H1 (cell line): ENCODE measurements around the gene ARHGAP26. TPM values are rescaled to one million over a fixed set of nuclear protein-coding genes. Genes with fewer than 3 reads are reported as not detected.

ENCODE experiments used
- CTCF ChIA-PET: fragments of 300-600 bp; sonication (Branson Sonifier 250); formaldehyde crosslinking; loops from one replicate; lab custom pipeline; 2021; ENCODE audit not compliant: partially characterized antibody; lab: Charles Lee
- POLR2A ChIA-PET: fragments of 300-600 bp; sonication (Branson Sonifier 250); formaldehyde crosslinking; loops from one replicate; lab custom pipeline; 2021; ENCODE audit warnings: inconsistent platforms; ENCODE audit not compliant: partially characterized antibody; lab: Charles Lee
- DNase-seq, 2 experiments: peaks; one replicate each; pipeline versions ENCODE4 v3.0.0 to v3.0.0-alpha.2; 2010 to 2022; ENCODE audit warnings: low spot score in 2 of 2, low read depth in 1 of 2, mixed read lengths in 1 of 2
- FAIRE-seq: peaks from 2 replicates; lab custom pipeline; 2011; peaks lifted over from hg19 to GRCh38; lab: Jason Lieb, UNC
- H2AFZ ChIP-seq: 2 replicates; pipeline ENCODE4 v1.8.1; 2012; ENCODE audit warnings: low read length, inconsistent platforms
- H2AK5ac ChIP-seq: 2 replicates; pipeline ENCODE4 v1.6.1; 2013; ENCODE audit warnings: low read depth, low read length
- H2BK120ac ChIP-seq: replicated peaks from 2 replicates; pipeline ENCODE3; 2013; ENCODE audit warnings: low read depth, low read length, inconsistent platforms
- H2BK12ac ChIP-seq: 2 replicates; pipeline ENCODE4 v1.6.1; 2013; ENCODE audit warnings: low read depth, low read length
- H2BK15ac ChIP-seq: 2 replicates; pipeline ENCODE4 v1.6.1; 2013; ENCODE audit warnings: low read length
- H2BK20ac ChIP-seq: 2 replicates; pipeline ENCODE4 v1.6.1; 2013; ENCODE audit warnings: low read length
- H2BK5ac ChIP-seq: 2 replicates; pipeline ENCODE4 v1.6.1; 2013; ENCODE audit warnings: low read depth, low read length
- H3K14ac ChIP-seq: 2 replicates; pipeline ENCODE4 v1.6.1; 2013; ENCODE audit warnings: inconsistent platforms; ENCODE audit not compliant: insufficient read length
- H3K18ac ChIP-seq: 2 replicates; pipeline ENCODE4 v1.6.1; 2013; ENCODE audit warnings: low read length; ENCODE audit errors: extremely low read depth
- H3K23ac ChIP-seq: 2 replicates; pipeline ENCODE4 v1.6.1; 2013; ENCODE audit warnings: inconsistent platforms; ENCODE audit not compliant: insufficient read length
- H3K23me2 ChIP-seq: 2 replicates; pipeline ENCODE4 v1.6.1; 2013; ENCODE audit warnings: low read depth, low read length
- H3K27ac ChIP-seq: 2 replicates; pipeline ENCODE4 v1.6.1; 2011; ENCODE audit warnings: low read depth, low read length, inconsistent platforms
- H3K27me3 ChIP-seq, 4 experiments: replicated peaks in 1 of 4; 1 replicate in 1 of 4; 2 replicates in 3 of 4; pipeline versions ENCODE4 v1.6.1 to v1.8.1; 2011 to 2013; ENCODE audit warnings: low read length in 3 of 4, mild to moderate bottlenecking in 3 of 4, inconsistent platforms in 2 of 4, mixed read lengths in 2 of 4, moderate library complexity in 1 of 4; ENCODE audit not compliant: control insufficient read depth in 3 of 4, insufficient read depth in 3 of 4; ENCODE audit errors: extremely low read depth in 1 of 4
- H3K36me3 ChIP-seq, 4 experiments: 2 replicates each; pipeline versions ENCODE4 v1.6.1 to v1.8.1; 2011 to 2013; ENCODE audit warnings: mild to moderate bottlenecking in 4 of 4, low read length in 3 of 4, moderate library complexity in 2 of 4, control low read depth in 1 of 4, inconsistent platforms in 1 of 4; ENCODE audit not compliant: insufficient read depth in 4 of 4, control insufficient read depth in 2 of 4
- H3K4ac ChIP-seq: replicated peaks from 2 replicates; pipeline ENCODE3; 2013; ENCODE audit warnings: low read length, low read depth, mixed read lengths, inconsistent platforms; ENCODE audit not compliant: insufficient read length
- H3K4me1 ChIP-seq, 4 experiments: replicated peaks in 1 of 4; 1 replicate in 1 of 4; 2 replicates in 3 of 4; pipeline versions ENCODE4 v1.6.1 to v1.8.1; 2011 to 2013; ENCODE audit warnings: low read length in 3 of 4, inconsistent platforms in 2 of 4, mixed read lengths in 1 of 4; ENCODE audit not compliant: insufficient read depth in 4 of 4, control insufficient read depth in 3 of 4
- H3K4me2 ChIP-seq, 2 experiments: 2 replicates each; pipeline versions ENCODE4 v1.6.1 to v1.8.1; 2011 to 2013; ENCODE audit warnings: low read depth in 2 of 2, low read length in 2 of 2, control low read depth in 1 of 2, inconsistent platforms in 1 of 2, mild to moderate bottlenecking in 1 of 2; ENCODE audit not compliant: insufficient read depth in 1 of 2
- H3K4me3 ChIP-seq, 4 experiments: fragments of 200-600, 300-600 bp in 1 of 4; sonication (generic), shearing (Covaris generic), sonication (Bioruptor Twin) in 1 of 4; 2 replicates each; pipeline versions ENCODE4 v1.5.1 to v1.8.1; 2011 to 2016; ENCODE audit warnings: low read length in 4 of 4, low read depth in 3 of 4, control low read depth in 2 of 4, inconsistent platforms in 2 of 4, mild to moderate bottlenecking in 2 of 4, mixed read lengths in 1 of 4, moderate library complexity in 1 of 4; ENCODE audit not compliant: insufficient read depth in 2 of 4; ENCODE audit errors: extremely low read depth in 1 of 4
- H3K56ac ChIP-seq: replicated peaks from 2 replicates; pipeline ENCODE3; 2013; ENCODE audit warnings: low read depth, mild to moderate bottlenecking, mixed read lengths, low read length, inconsistent platforms; ENCODE audit not compliant: insufficient read length
- H3K79me1 ChIP-seq: 2 replicates; pipeline ENCODE4 v1.6.1; 2013; ENCODE audit warnings: low read depth, low read length, control low read depth
- H3K79me2 ChIP-seq, 2 experiments: 2 replicates each; pipeline versions ENCODE4 v1.6.1 to v1.8.1; 2012 to 2013; ENCODE audit warnings: low read length in 2 of 2, mild to moderate bottlenecking in 2 of 2, inconsistent platforms in 1 of 2; ENCODE audit not compliant: insufficient read depth in 2 of 2, control insufficient read depth in 1 of 2
- H3K9ac ChIP-seq, 4 experiments: replicated peaks in 1 of 4; 1 replicate in 1 of 4; 2 replicates in 3 of 4; pipeline versions ENCODE4 v1.6.1 to v1.8.1; 2011 to 2013; ENCODE audit warnings: low read depth in 3 of 4, low read length in 3 of 4, control low read depth in 2 of 4, mild to moderate bottlenecking in 2 of 4, moderate library complexity in 2 of 4, inconsistent platforms in 1 of 4; ENCODE audit errors: extremely low read depth in 1 of 4
- H3K9me3 ChIP-seq, 2 experiments: 2 replicates each; pipeline versions ENCODE4 v1.6.1 to v1.8.1; 2012 to 2013; ENCODE audit warnings: mild to moderate bottlenecking in 2 of 2, moderate library complexity in 2 of 2, control low read depth in 1 of 2, inconsistent platforms in 1 of 2, low read depth in 1 of 2, low read length in 1 of 2, mixed read lengths in 1 of 2; ENCODE audit not compliant: insufficient read depth in 2 of 2
- H4K20me1 ChIP-seq, 2 experiments: replicated peaks in 1 of 2; 2 replicates each; pipeline versions ENCODE3 to v1.8.1; 2011 to 2013; ENCODE audit warnings: inconsistent platforms in 2 of 2, low read length in 2 of 2, mild to moderate bottlenecking in 1 of 2; ENCODE audit not compliant: insufficient read depth in 2 of 2, control insufficient read depth in 1 of 2
- H4K5ac ChIP-seq: 2 replicates; pipeline ENCODE4 v1.6.1; 2013; ENCODE audit warnings: low read length, low read depth, mixed read lengths, inconsistent platforms; ENCODE audit not compliant: insufficient read length
- H4K8ac ChIP-seq: 2 replicates; pipeline ENCODE4 v1.8.0; 2013; ENCODE audit warnings: mild to moderate bottlenecking, moderate library complexity, low read length, inconsistent platforms; ENCODE audit not compliant: insufficient read depth; ENCODE audit errors: extremely low read depth
- H4K91ac ChIP-seq: replicated peaks from 2 replicates; pipeline ENCODE3; 2013; ENCODE audit warnings: low read length, mixed read lengths, inconsistent platforms; ENCODE audit not compliant: insufficient read length
- BCL11A ChIP-seq, 2 experiments: IDR thresholded peaks; one replicate each; pipeline ENCODE4 v1.6.1; 2011; ENCODE audit warnings: low read depth in 2 of 2, low read length in 2 of 2, mild to moderate bottlenecking in 2 of 2
- CBX8 ChIP-seq: fragments of 300-800, 300-1000 bp; sonication (generic); IDR thresholded peaks from 2 replicates; pipeline ENCODE4 v1.7.1; 2016; ENCODE audit warnings: low read depth, low read length, borderline replicate concordance
- GTF2F1 ChIP-seq: IDR thresholded peaks from 2 replicates; pipeline ENCODE4 v1.6.1; 2012; ENCODE audit warnings: low read depth, low read length, improper control_type of control experiment, borderline replicate concordance
- JUN ChIP-seq: IDR thresholded peaks from 2 replicates; pipeline ENCODE4 v1.6.1; 2011; ENCODE audit warnings: low read depth, mild to moderate bottlenecking, improper control_type of control experiment, low read length
- NANOG ChIP-seq: IDR thresholded peaks from 2 replicates; pipeline ENCODE4 v1.6.1; 2011; ENCODE audit warnings: low read length, low read depth, mild to moderate bottlenecking, inconsistent platforms; ENCODE audit not compliant: insufficient read depth, poor library complexity, severe bottlenecking
- SP1 ChIP-seq: IDR thresholded peaks from 2 replicates; pipeline ENCODE4 v1.6.1; 2011; ENCODE audit warnings: low read depth, low read length
- TAF7 ChIP-seq: optimal IDR thresholded peaks from 2 replicates; pipeline ENCODE3; 2011; ENCODE audit warnings: low read depth, mild to moderate bottlenecking, inconsistent platforms, low read length, moderate library complexity, borderline replicate concordance
- ZNF274 ChIP-seq: IDR thresholded peaks from 2 replicates; pipeline ENCODE4 v1.7.0; 2012; ENCODE audit warnings: low read length, borderline replicate concordance; ENCODE audit errors: extremely low read depth
- polyA plus RNA-seq, 7 experiments: library from polyadenylated mRNA; depleted of rRNA in 3 of 7; stranded (reverse) in 5 of 7; unstranded in 2 of 7; fragments of >200 nt in 5 of 7; fragments of 200-250 nt in 2 of 7; gene quantifications; 1 replicate in 5 of 7; 2 replicates in 1 of 7; 4 replicates in 1 of 7; pipeline versions ENCODE4 v1.2.1 to v1.2.3, GENCODE V29; 2011 to 2013; ENCODE audit warnings: missing spikeins in 2 of 7, mixed read lengths in 2 of 7
- total RNA-seq: library from RNA; stranded (reverse); fragmentation: NEBNext Ultra II Directional; extraction: Animal tissue kit (Norgen Biotek cat#: 25700); gene quantifications from 2 replicates; pipeline ENCODE4 v1.2.1, GENCODE V29; 2021
- TF ChIP-seq, protein P1 (sequence below): IDR thresholded peaks from 2 replicates; pipeline ENCODE4 v1.6.1; 2011; ENCODE audit warnings: low read depth, mild to moderate bottlenecking, low read length; ENCODE audit not compliant: insufficient read depth
- TF ChIP-seq, protein P2 (sequence below): IDR thresholded peaks from 2 replicates; pipeline ENCODE4 v1.6.1; 2012; ENCODE audit warnings: inconsistent platforms

Gene ARHGAP26
- total and polyA plus RNA-seq, 2 of the 8 experiments (the other 6 are each of a cell fraction or from before 2014, with no cell fraction given) = 7.1 to 24.8 TPM

DNA sequence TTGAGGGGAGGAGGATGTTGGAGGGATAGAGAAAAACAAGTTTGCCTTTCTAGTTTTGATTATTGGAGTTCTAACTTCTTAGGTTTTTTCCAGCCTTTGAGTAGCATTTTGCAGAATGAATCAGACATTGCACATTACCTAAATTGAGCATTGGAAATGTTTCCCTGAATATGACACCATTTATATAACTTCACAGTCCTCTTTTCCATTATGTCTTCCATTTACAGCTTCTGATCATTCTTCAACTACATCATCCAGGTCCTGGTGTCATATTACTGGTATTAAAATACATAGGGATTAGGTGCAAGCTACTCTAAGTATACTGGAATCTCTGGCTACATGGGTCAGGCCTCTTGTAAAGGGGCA, 286.1 kb downstream of the ARHGAP26 start:
- no peak overlapping the region for H3K56ac ChIP-seq
- H3K18ac ChIP-seq = no peak overlapping the region
- no peak overlapping the region for H3K4me2 ChIP-seq
- no peak overlapping the region for H3K4me3 ChIP-seq
- H2BK20ac ChIP-seq = no peak overlapping the region
- no peaks in the 10 kb centered on the region for H3K79me2 ChIP-seq
- no peak overlapping the region for H3K9ac ChIP-seq
- no peak overlapping the region for H4K8ac ChIP-seq
- no peaks in the 10 kb centered on the region for H3K4me1 ChIP-seq
- no peak overlapping the region for H3K4ac ChIP-seq
- no peak overlapping the region for H2BK15ac ChIP-seq
- H3K23ac ChIP-seq = no peak overlapping the region
- no peak overlapping the region for H2AFZ ChIP-seq
- TF ChIP-seq GTF2F1 (no peak), CBX8 (no peak), SP1 (no peak), NANOG (no peak), BCL11A (IDR thresholded peaks at IDR 0.05; ENCODE audit: low read depth in 2 of 2, low read length in 2 of 2) (no peak), ZNF274 (no peak), TAF7 (no peak), JUN (no peak)
- TF ChIP-seq, protein P1, sequence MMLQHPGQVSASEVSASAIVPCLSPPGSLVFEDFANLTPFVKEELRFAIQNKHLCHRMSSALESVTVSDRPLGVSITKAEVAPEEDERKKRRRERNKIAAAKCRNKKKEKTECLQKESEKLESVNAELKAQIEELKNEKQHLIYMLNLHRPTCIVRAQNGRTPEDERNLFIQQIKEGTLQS = no peak
- TF ChIP-seq, protein P2, sequence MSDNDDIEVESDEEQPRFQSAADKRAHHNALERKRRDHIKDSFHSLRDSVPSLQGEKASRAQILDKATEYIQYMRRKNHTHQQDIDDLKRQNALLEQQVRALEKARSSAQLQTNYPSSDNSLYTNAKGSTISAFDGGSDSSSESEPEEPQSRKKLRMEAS = no peak
- H3K14ac ChIP-seq = no peak overlapping the region
- DNase-seq = no peak
- H4K91ac ChIP-seq = no peak overlapping the region
- H3K36me3 ChIP-seq = peaks cover 0 to 8% (median 3%) of the 10 kb centered on the region in 4 experiments; a peak in 4 of 8 replicates
- CTCF ChIA-PET = no interaction called here
- POLR2A ChIA-PET = no interaction called here
- H4K20me1 ChIP-seq = no peaks in the 10 kb centered on the region
- H3K23me2 ChIP-seq = no peaks in the 10 kb centered on the region
- no peak for FAIRE-seq
- no peak overlapping the region for H2BK120ac ChIP-seq
- no peak overlapping the region for H3K27ac ChIP-seq
- H3K27me3 ChIP-seq = no peaks in the 10 kb centered on the region
- H2AK5ac ChIP-seq = no peak overlapping the region
- H3K79me1 ChIP-seq = no peaks in the 10 kb centered on the region
- no peaks in the 10 kb centered on the region for H3K9me3 ChIP-seq
- no peak overlapping the region for H2BK12ac ChIP-seq
- no peak overlapping the region for H2BK5ac ChIP-seq
- H4K5ac ChIP-seq = no peak overlapping the region
